SK-N-MC (cell line): ENCODE results near the gene RHOA.

Experiments used
- DNase-seq: peaks from one replicate; pipeline ENCODE4 v3.0.0-alpha.2; 2011; ENCODE audit warnings: low read depth, low spot score
- H3K27ac ChIP-seq: fragments of 200-600 bp; sonication (generic); 2 replicates; pipeline ENCODE4 v1.5.1; 2016; ENCODE audit warnings: mixed run types
- H3K36me3 ChIP-seq: fragments of 200-600 bp; sonication (generic); 2 replicates; pipeline ENCODE4 v1.6.1; 2017; ENCODE audit warnings: antibody characterized with exemption, low read length, mixed read lengths; ENCODE audit not compliant: insufficient read depth
- H3K4me3 ChIP-seq: fragments of 200-600 bp; sonication (generic); 2 replicates; pipeline ENCODE4 v1.5.1; 2016
- H3K9ac ChIP-seq: fragments of 200-600 bp; sonication (generic); 2 replicates; pipeline ENCODE4 v1.8.0; 2017; ENCODE audit warnings: mixed run types, mixed read lengths; ENCODE audit not compliant: insufficient read length
- H3K9me3 ChIP-seq: fragments of 200-600 bp; sonication (generic); 2 replicates; pipeline ENCODE4 v1.6.1; 2017; ENCODE audit warnings: low read depth, mild to moderate bottlenecking, antibody characterized with exemption, low read length, moderate library complexity, mixed read lengths
- EZH2 ChIP-seq: fragments of 200-600 bp; sonication (generic); IDR thresholded peaks from one replicate; pipeline ENCODE4 v1.6.1; 2017; ENCODE audit warnings: antibody characterized with exemption
- FOXP2 ChIP-seq: optimal IDR thresholded peaks from 2 replicates; pipeline ENCODE3; 2011; ENCODE audit warnings: mild to moderate bottlenecking, moderate library complexity; ENCODE audit not compliant: insufficient read depth; ENCODE audit errors: extremely low read length, control extremely low read depth
- POLR2AphosphoS5 ChIP-seq: IDR thresholded peaks from 2 replicates; pipeline ENCODE4 v1.6.1; 2012; ENCODE audit warnings: mild to moderate bottlenecking, low read depth, low read length, borderline replicate concordance

Gene RHOA

GRCh38 chr3:49311283-49311682 lies 100.5 kb downstream of the RHOA start:
- no peak overlapping the region for H3K9ac ChIP-seq
- no peaks in the 10 kb centered on the region for H3K9me3 ChIP-seq
- H3K27ac ChIP-seq: no peak overlapping the region
- TF ChIP-seq POLR2AphosphoS5: no peak
- TF ChIP-seq FOXP2: no peak
- TF ChIP-seq EZH2: no peak
- no peaks in the 10 kb centered on the region for H3K36me3 ChIP-seq
- DNase-seq: no peak
- no peak overlapping the region for H3K4me3 ChIP-seq

- DNase-seq: no peak
- TF ChIP-seq POLR2AphosphoS5: no peak
- TF ChIP-seq FOXP2: no peak
- no peak for TF ChIP-seq EZH2
- Histone ChIP-seq H3K9me3 (no peaks in the 10 kb centered on the region), H3K27ac (no peak overlapping the region), H3K36me3 (no peaks in the 10 kb centered on the region), H3K4me3 (no peak overlapping the region), H3K9ac (no peak overlapping the region)
These were observed 101.1 kb downstream of the RHOA start for GRCh38 chr3:49310677-49311076.
